ENCODE results near the gene IGLL5. TPM values are rescaled to one million over a fixed set of nuclear protein-coding genes. Genes with fewer than 3 reads are reported as not detected.

IGLL5 gene
- total RNA-seq, 1 donor from 2014 or later = 1.2 TPM

DNA sequence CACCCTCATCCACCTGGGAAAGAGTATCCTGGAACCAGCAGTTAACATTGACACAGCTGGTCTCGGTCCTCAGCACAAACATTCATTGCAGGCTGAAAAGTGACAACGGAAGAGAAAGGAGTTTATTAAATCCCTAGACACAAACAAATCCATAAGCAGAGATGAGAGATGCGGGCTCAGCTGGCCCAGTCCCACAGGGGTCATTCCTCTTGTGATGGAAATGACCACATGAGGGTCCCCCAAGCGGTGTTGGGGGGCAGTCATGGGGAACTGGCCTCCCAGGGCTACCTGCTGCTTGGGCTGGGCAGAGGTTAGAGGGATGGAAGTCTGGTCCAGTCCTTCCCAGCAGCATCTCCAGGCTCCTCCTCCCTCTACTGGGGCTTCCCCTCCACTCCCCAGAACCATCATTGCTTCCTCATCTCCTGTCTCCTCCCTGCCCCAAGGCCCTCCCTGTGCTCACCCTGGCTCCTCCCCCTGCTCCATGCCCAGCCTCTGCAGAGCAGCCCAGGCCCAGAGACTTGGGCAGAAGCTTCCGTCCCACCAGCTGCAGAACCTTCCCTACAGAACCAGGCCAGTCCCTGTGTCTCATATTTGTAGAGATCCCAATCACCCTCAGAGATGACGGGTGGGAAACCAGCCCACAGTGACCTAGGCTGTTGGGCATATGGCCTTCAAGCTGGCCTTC, 5.4 kb upstream of the IGLL5 start:
- DNase-seq (ENCODE audit: low spot score) (peak; percentile 41), ATAC-seq (no peak)

DNA sequence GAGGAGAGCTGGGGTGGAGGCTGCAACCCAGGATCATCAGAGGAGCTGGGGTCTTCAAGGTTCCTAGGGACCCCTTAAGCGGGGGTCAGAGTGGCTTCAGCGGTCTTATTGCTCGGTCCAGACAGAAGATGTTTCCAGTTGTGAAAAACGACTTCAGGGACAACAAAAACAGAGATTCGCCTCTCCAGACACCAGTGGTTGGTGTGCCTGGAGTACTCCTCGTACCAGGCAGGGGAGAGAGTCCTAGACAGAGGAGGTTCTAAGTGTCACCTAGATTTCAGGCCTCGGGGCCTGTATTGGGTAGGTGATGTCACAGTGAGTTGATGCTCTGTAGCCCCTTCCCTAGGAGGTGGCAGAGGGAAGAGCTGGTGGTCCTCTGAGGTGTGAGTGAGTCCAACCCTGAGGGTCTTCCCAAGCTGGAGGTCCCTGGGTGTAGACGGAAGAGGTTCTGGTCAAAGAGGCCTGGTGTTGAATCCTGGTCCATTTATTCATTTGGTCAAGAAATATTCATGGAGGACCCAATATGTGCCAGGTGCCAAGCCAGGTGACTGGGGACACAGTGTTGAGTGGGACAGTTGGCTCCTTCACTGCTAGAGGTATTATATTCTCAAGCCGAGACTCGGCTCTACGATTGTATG, 4.4 kb upstream of the IGLL5 start:
- no peak for ATAC-seq

DNA sequence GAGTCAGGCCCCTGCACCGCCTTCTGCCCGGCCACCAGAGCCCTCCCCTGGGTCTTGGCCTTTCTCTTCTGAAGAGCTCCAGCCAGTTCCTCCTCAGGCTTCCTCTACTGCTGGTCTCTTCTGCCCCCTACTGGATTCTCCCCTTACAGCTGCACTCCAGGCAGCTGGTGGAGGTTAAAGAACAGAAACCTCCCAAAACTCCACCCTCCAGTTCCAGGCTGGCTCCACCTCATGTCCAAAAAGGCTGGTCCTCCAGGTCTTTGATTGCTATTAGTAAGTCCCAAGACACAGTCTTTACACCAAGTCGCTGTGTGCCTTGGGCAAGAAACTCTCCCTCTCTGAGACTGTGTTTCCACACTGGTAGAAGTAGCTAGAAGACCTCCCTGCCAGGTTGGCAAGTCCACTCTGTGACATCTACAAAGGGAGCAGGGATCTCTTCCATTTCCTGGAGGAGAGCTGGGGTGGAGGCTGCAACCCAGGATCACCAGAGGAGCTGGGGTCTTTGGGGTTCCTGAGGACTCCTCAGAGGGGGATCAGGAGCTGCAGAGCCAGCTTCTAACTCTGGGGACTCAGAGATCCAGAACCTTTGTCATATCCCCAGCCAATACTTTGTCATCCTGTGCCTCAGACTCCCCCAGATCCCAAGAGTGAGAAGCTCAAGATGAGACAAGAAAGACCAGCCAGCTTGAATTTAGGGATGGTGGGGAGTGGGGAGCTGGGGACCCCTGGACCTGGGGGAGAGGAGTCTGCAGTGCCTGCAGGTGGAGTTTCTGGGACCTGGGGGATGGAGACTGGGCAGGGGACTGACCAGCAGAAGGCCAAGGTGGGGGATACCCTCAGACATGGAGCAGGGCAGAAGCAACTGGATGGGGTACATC, 3.4 kb upstream of the IGLL5 start:
- ATAC-seq (peak; percentile 95), DNase-seq (ENCODE audit: low spot score) (peak; percentile 69)

More for the DNA sequence above, 4.4 kb upstream of the IGLL5 start:
- DNase-seq (ENCODE audit: low spot score) = peak; percentile 32

DNA sequence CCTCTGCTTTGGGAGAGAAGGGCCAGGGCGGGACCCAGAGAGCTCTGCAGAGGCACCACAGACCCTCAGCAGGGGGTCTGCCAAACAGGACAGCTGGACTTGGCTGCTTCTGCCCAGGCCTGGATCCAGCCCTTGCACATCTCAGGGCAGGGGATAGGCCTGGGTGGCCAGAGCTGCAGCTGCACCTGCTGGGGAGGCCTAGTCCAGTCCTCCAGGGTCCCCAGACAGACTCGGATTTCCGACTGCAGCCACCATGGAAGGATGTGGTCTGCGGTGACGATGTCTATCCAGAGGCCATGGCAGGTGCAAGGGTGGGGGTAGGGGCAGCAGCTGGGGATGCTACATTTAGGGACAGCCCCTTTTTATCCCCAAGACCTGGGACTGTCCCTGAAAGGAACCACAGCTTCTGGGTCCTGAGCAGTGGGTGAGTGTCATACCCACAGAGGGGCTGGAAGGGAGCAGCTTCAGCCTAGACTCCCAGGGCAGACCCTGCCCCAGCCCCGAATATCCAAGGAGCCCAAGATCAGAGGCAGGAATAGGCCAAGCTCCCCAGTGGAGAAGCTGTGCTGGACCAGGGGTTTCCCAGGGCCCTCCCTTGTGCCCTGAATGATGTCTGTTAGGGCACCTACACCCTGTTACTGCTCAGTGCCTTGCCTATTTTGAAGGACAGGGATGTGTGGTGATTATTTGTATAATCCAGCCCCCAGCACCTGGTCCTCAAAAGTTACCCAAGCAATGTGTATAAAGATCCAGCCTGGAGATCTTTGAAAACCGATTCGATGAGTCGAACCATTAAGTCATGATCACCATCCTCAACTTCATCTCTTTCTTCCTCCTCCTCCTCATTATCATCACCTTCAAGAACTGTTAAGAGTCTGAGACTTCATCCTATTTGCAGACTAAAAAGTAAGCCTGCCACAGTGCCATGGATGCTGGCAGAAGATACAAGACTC, 2.5 kb upstream of the IGLL5 start:
- DNase-seq (ENCODE audit: low spot score) (peak; percentile 35), ATAC-seq (no peak)

DNA sequence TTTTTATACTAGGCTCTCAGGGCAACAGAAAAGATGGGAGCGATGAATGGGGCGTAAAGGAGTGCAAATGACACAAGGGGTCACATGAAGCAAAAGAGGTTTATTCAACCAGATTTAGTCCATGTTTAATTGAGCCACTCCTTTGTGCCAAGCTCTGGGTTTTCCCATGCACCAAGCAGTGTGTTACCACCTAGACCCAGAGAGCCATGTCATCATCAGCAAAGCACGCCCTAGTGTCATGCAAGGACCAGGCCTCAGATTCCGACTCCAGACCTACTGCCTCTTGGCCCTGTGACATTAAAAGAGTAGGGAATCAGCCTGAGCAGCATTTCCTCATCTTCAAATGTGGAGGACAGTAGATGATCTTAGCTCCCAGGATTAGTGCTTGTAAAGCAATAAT, 1.1 kb upstream of the IGLL5 start:
- no peak for ATAC-seq

DNA sequence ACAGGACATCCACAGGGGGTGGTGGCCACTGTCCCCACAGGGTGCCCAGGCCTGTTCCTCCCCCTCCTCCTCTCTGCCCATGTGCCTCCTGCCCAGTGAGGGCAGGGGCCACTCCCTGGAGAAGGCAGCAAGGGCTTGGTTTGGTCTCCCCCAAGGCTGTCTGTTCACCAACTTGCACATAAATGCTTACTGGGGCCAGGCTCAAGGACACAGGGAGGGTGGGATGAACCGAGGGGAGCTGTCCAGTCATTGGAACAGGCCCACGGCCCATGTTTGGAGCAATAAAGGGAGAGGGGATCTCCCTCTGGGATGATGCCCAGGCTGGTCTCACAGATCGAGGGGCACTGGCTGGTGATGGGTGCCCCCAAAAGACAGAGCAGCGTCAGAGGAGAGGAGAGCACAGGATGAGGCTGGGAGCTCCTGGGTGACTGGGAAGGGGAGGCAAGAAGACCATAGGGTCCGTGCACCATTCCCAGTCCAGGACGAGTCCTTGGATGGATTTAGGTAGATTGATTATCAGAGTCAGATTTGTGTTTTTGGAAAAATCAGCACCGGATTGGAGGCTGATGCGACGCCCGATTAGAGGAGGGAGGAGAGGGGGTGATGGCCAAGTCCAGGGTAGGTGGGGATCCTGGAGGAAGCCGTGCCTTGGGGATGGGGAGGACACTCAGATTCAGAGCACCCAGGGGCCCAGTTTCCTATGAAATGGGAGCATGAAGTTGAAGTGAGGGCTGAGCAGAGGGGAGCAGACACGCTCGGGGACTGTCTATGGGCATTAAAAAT, 1.1 kb downstream of the IGLL5 start:
- ATAC-seq (no peak), DNase-seq (ENCODE audit: low spot score) (peak; percentile 29)

More for the DNA sequence above, 1.1 kb upstream of the IGLL5 start:
- DNase-seq (ENCODE audit: low spot score) = no peak

DNA sequence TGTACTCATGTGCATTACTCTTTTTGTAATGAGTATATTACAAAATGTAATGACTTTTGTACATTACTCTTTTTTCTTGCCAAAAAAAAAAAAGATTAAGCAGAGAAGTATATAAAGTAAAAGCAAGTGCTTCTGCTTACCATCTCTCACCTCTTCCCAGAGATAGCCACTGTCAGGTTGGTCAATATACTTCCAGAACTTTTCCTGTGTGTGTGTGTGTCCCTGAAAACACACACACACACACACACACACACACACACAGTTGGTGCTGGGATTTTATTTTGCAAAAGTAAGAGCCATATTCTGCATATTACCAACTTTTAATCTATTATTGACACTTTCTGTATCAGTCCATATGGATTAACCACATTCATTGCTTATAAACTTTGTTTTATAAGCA, 2.5 kb downstream of the IGLL5 start:
- no peak for ATAC-seq

DNA sequence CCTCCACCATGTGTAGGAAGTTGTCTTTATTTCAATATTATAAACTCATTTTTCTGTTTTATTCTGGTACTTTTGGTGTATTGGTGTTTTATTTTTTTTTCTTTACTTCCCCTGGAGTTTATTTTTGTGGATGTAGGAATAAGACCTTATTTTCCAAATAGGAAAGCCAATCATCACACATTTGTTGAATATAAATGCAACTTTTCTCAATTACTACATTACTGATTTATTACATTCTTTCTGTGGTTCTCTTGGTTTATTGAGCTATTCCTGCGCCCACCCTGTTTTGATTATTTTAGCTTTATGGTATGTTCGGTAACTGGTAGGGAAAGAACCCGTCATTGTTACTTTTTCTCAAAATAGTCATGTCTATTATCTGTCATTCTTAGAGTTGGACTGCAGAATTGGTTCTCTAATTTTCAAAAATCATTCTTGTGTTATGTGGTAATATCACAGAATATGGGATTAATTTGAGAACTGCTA, 3.6 kb downstream of the IGLL5 start:
- DNase-seq (ENCODE audit: low spot score) (no peak), ATAC-seq (no peak)

More for the DNA sequence above, 2.5 kb downstream of the IGLL5 start:
- no peak for DNase-seq (ENCODE audit: low spot score)

DNA sequence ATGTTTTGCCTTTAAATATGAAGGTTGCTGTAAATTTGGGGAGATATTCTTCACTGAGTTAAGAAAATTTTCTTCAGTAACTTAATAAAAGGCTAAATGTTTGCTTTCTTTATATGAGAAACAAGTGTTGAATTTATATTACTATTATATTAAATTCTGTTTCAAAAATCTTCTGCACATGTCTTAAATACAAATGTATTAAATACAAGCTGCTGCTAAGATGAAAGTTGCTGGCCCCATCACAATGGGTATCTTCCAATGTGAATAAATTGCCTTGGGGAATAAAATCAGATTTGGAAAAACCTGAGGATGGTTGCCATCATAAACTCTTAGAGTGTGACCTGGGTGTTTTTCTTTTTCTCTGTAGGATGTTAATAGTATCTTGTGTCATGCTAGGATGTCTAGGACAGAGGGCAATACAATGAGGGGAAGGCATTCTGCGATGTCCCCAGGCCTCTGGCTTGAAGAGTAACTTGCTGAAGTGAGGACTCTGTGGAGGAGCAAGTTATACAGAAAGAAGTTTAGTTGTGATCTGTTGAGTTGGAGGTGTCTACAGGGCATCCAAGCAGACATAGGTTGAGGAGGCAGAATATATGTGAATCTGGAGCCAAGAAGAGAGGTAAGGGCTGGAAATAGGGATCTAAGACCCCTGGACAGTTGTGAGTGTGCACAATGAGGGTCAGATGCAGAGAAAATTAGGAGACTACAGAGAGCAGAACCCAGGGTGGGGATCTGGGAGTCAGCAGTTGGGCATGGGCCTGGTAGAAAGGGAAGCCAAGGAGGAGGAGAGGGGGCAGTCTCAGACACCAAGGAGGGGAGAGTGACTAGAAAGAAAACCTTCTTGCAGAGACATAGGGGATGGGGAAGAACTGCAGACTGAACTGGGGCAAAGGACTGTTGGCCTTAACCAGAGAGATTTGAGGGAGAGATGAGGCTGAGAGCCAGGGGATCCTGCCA, 4.8 kb downstream of the IGLL5 start:
- no peak for ATAC-seq
- no peak for DNase-seq (ENCODE audit: low spot score)

DNA sequence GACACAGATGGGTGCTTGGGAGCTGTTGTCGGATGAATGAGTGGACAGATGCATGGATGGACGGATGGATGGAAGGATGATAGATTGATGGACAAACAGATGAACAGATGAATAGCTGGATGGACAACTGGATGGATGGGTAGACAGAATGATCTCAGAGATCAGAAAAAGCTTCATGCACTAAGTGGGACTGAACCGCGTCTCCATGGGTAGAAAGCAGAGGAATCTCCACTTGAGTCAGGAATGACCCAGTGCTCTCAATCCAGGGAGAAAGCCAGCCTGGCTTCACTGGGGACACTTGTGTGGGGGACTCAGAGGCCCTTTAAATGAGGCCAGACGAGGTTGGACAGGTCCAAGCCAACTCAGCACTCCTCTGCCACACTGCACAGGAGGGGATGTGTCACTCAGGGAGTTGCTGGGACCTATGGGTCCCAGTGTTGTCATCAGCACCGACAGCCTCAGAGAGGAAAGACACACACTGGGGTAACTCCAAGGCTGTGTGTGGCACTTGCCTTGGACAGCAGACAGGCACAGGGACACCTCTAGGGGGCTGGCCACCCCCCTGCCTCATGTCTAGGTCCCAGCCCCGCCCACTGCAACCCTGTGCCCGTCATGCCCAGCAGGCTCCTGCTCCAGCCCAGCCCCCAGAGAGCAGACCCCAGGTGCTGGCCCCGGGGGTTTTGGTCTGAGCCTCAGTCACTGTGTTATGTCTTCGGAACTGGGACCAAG, 5.6 kb downstream of the IGLL5 start:
- peak; percentile 33 for DNase-seq (ENCODE audit: low spot score)
- no peak for ATAC-seq

DNA sequence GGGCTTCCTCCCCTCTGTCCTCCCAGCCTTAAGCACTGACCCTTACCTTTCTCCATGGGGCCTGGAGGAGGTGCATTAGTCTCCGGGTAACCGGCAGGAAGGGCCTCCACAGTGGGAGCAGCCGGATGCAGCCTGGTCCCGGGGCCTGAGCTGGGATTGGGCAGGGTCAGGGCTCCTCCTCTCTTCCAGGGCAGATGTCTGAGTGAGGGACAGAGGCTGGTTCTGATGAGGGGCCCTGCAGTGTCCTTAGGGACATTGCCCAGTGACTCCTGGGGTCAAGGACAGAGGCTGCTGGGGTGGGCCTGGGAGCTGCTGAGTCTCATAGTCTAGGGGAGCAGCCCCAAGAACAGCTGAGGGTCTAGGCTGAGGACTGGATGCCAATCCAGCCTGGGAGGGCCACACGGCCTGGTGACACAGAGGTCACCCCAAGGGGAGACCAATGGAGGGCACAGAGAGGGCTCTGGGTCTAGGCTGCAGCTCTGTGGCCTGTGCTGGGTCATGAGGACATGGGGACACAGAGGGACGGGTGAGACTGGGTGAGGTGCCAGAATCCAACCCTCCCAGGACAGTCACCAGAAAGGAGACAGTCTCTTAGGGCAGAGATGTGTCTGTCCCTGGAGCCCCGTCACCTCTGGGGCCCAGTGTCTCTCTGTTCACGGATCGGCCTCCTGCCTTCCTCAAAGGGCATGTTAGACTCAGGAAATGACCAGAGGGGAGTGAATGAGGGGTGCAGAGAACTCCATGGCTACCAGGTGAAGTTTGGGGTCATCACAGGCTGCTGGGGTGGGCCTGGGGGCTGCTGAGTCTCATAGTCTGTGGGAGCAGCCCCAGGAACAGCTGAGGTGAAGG, 6.5 kb downstream of the IGLL5 start:
- DNase-seq (ENCODE audit: low spot score) (peak; percentile 33), ATAC-seq (no peak)

DNA sequence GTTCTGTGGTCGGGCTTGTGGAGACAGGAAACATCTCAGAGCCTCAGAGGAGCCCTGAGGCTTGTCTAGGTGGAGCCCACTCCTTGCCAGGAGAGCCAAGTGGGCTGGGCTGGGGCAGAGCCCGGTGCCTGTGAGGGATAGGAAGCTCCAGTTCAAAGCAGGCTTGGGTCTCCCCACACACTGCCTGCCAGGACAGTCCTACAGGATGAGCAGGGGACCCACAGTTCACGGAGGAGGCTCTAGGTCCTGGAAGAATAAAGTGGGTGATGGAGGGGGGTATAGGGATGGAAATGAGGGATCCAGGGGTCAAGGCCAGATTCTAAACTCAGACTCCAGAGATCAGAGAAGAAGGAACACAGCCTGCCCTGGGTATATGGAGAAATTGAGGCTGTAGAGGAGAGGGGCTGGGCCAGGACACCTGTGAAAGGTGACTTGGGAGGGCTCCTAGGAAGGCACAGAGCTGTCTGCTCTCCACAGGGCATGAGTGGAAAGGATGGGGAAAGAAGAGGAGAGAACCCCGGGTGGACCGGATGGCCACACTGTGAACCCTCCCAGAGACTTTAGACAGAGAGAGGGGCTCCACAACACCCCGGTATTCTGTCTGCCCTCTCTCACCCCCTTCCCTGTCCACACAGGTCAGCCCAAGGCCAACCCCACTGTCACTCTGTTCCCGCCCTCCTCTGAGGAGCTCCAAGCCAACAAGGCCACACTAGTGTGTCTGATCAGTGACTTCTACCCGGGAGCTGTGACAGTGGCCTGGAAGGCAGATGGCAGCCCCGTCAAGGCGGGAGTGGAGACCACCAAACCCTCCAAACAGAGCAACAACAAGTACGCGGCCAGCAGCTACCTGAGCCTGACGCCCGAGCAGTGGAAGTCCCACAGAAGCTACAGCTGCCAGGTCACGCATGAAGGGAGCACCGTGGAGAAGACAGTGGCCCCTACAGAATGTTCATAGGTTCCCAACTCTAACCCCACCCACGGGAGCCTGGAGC, 7.4 kb downstream of the IGLL5 start:
- DNase-seq (ENCODE audit: low spot score) (no peak), ATAC-seq (no peak)

DNA sequence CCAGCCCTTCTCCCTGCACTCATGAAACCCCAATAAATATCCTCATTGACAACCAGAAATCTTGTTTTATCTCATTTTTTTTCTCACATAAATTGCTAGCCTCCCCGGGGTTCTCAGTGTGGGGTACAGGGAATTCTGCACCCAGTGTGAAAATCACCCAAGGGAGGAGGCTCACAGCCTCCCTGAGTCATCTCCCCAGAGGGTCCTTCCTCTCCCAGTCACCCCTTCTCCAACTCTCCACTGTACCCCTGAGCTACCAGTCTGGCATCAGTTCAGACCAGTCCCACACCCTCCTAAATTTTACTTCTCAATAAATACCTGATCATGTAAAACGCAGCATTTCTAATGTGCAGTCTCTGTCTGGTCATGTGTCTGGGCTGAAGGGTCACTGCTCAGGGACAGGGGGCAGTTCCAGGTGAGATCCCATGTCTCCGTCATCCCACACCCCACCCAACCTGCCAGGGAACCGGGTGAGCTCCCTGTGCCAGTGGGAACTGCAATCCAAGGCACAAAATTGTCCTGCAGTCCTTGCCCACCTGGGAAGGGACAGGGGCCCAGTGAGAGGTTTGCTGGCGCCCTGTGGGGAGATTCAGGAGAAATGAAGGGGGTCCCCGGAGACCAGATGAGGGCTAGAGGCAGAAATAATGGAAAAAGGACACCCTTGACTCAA, 8.3 kb downstream of the IGLL5 start:
- ATAC-seq (no peak), DNase-seq (ENCODE audit: low spot score) (no peak)

DNA sequence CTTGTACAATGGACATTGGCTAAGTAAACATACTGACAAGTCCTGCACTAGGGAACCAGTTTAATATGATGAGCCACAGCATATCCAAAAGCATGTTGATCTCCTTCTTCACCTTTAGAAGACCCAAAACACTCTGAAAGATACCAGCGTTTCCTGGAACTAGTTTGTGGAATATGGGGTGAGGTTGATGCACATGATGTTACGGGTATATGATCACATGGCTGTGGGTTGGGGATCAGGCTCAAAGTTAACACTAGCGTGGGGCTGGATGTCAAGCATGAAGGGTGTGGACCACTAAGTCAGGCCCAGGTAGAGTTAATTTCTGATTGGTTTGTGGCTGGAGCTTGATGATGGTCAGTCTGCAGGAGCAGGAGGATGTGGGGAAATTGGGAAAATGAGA, 9.0 kb downstream of the IGLL5 start:
- ATAC-seq = no peak
- DNase-seq (ENCODE audit: low spot score) = no peak

DNA sequence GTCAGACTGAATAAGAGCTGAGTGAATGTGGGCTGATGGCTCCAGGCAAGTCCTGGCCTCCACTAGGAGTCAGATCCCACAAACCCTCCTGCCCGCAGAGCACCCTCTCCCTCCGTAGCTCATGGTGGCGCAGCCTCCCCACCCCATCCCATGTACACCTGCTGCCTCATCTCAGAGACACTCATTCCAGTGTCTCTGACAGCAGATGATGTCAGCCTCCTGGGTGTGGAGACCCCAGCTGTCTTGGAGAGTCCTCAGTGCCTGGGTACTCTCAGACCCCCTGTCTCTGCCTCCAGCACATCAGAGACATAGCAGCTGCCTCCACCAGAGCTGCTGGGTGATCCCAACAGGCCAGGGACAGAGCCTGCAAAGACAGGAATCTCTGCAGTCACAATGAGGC, 9.5 kb downstream of the IGLL5 start:
- ATAC-seq (no peak), DNase-seq (ENCODE audit: low spot score) (no peak)
